AG20443 (cell line): ENCODE results near the gene TNFAIP8L3.

Experiments used
- DNase-seq: peaks from one replicate; pipeline ENCODE4 v3.0.0; 2012; ENCODE audit warnings: low spot score, mixed read lengths

TNFAIP8L3 gene

GRCh38 chr15:51117270-51117669, 22.6 kb upstream of the TNFAIP8L3 start:
- DNase-seq: no peak

GRCh38 chr15:51114437-51115119, 19.9 kb upstream of the TNFAIP8L3 start:
- DNase-seq: peak; percentile 22

- DNase-seq: no peak
These were observed 17.4 kb upstream of the TNFAIP8L3 start for GRCh38 chr15:51112078-51112477.

- no peak for DNase-seq
These were observed 16.4 kb upstream of the TNFAIP8L3 start for GRCh38 chr15:51111061-51111460.

GRCh38 chr15:51110171-51110570, 15.5 kb upstream of the TNFAIP8L3 start:
- DNase-seq: no peak

GRCh38 chr15:51108933-51109550, 14.3 kb upstream of the TNFAIP8L3 start:
- peak; percentile 83 for DNase-seq

- DNase-seq: no peak
These were observed 12.9 kb upstream of the TNFAIP8L3 start for GRCh38 chr15:51107612-51108011.

GRCh38 chr15:51106481-51106880, 11.8 kb upstream of the TNFAIP8L3 start:
- DNase-seq: no peak

- no peak for DNase-seq
These were observed 10.8 kb upstream of the TNFAIP8L3 start for GRCh38 chr15:51105430-51106016.

GRCh38 chr15:51104512-51104911, 9.8 kb upstream of the TNFAIP8L3 start:
- DNase-seq: peak; percentile 69

- peak; percentile 48 for DNase-seq
These were observed 8.6 kb upstream of the TNFAIP8L3 start for GRCh38 chr15:51103330-51103729.

GRCh38 chr15:51100785-51101489, 6.2 kb upstream of the TNFAIP8L3 start:
- DNase-seq: no peak

- no peak for DNase-seq
These were observed 4.5 kb upstream of the TNFAIP8L3 start for GRCh38 chr15:51099185-51099584.

GRCh38 chr15:51098331-51098619, 3.6 kb upstream of the TNFAIP8L3 start:
- no peak for DNase-seq

GRCh38 chr15:51097553-51098330, 3.0 kb upstream of the TNFAIP8L3 start:
- peak; percentile 74 for DNase-seq

- no peak for DNase-seq
These were observed 2.3 kb upstream of the TNFAIP8L3 start for GRCh38 chr15:51096976-51097375.

- DNase-seq: no peak
These were observed 1.1 kb upstream of the TNFAIP8L3 start for GRCh38 chr15:51095681-51096331.

GRCh38 chr15:51093839-51094605, 684 bp downstream of the TNFAIP8L3 start:
- DNase-seq: peak; percentile 61

GRCh38 chr15:51093488-51093838, 1.2 kb downstream of the TNFAIP8L3 start:
- no peak for DNase-seq

GRCh38 chr15:51092480-51093040, 2.1 kb downstream of the TNFAIP8L3 start:
- DNase-seq: no peak

- no peak for DNase-seq
These were observed 4.0 kb downstream of the TNFAIP8L3 start for GRCh38 chr15:51090753-51091152.
